CD4-positive, alpha-beta memory T cell (primary cell): ENCODE measurements around the gene ARHGEF4. TPM values are rescaled to one million over a fixed set of nuclear protein-coding genes. Genes with fewer than 3 reads are reported as not detected.
A peak's percentile ranks its signal among the peaks of the same experiment; 100 is the strongest.

ENCODE experiments used
- CTCF ChIA-PET: fragments of 350-600 bp; sonication (Branson Sonifier 250); formaldehyde crosslinking; loops from one replicate; lab custom pipeline; 2021; ENCODE audit warnings: inconsistent platforms; ENCODE audit not compliant: partially characterized antibody; lab: Charles Lee
- POLR2A ChIA-PET: fragments of 350-600 bp; sonication (Branson Sonifier 250); formaldehyde crosslinking; loops from one replicate; lab custom pipeline; 2021; ENCODE audit not compliant: partially characterized antibody; lab: Charles Lee
- DNase-seq, 5 donors: peaks; one replicate each; pipeline versions ENCODE4 v3.0.0 to v3.0.0-alpha.2; 2020 to 2022; ENCODE audit warnings: mixed read lengths in 1 of 5
- H3K27ac ChIP-seq: one replicate; pipeline ENCODE4 v1.7.0; 2013; ENCODE audit warnings: low read depth, low read length
- H3K27me3 ChIP-seq: 2 replicates; pipeline ENCODE4 v1.7.0; 2013; ENCODE audit warnings: mild to moderate bottlenecking, low read length, moderate library complexity; ENCODE audit not compliant: insufficient read depth
- H3K36me3 ChIP-seq: 2 replicates; pipeline ENCODE4 v1.7.0; 2013; ENCODE audit warnings: mild to moderate bottlenecking, low read length, moderate library complexity; ENCODE audit not compliant: insufficient read depth
- H3K4me1 ChIP-seq: 2 replicates; pipeline ENCODE4 v1.7.0; 2013; ENCODE audit warnings: mild to moderate bottlenecking, low read length, moderate library complexity; ENCODE audit not compliant: insufficient read depth
- H3K4me3 ChIP-seq, 2 donors: one replicate each; pipeline ENCODE4 v1.7.0; 2013; ENCODE audit warnings: low read length in 2 of 2, mild to moderate bottlenecking in 1 of 2
- H3K9me3 ChIP-seq, 2 donors: one replicate each; pipeline ENCODE4 v1.7.0; 2013; ENCODE audit warnings: low read length in 2 of 2, control low read depth in 1 of 2; ENCODE audit not compliant: control insufficient read depth in 1 of 2
- H3K27ac Mint-ChIP-seq, 7 donors: one replicate each; pipeline ENCODE4 v1.8.0; 2020 to 2021; ENCODE audit warnings: mixed read lengths in 7 of 7, mild to moderate bottlenecking in 6 of 7, inconsistent platforms in 3 of 7, moderate library complexity in 3 of 7
- H3K27me3 Mint-ChIP-seq, 2 donors: one replicate each; pipeline ENCODE4 v1.8.0; 2020 to 2021; ENCODE audit warnings: mixed read lengths in 2 of 2
- H3K36me3 Mint-ChIP-seq, 2 donors: one replicate each; pipeline ENCODE4 v1.8.0; 2020 to 2021; ENCODE audit warnings: mixed read lengths in 2 of 2, inconsistent platforms in 1 of 2, mild to moderate bottlenecking in 1 of 2
- H3K4me1 Mint-ChIP-seq, 4 donors: one replicate each; pipeline ENCODE4 v1.8.0; 2020 to 2021; ENCODE audit warnings: mixed read lengths in 4 of 4, mild to moderate bottlenecking in 1 of 4
- H3K4me3 Mint-ChIP-seq, 8 donors: one replicate each; pipeline ENCODE4 v1.8.0; 2020 to 2021; ENCODE audit warnings: mixed read lengths in 8 of 8, mild to moderate bottlenecking in 7 of 8, moderate library complexity in 6 of 8, inconsistent platforms in 3 of 8
- H3K9me3 Mint-ChIP-seq, 8 donors: one replicate each; pipeline ENCODE4 v1.8.0; 2020 to 2021; ENCODE audit warnings: mixed read lengths in 8 of 8, mild to moderate bottlenecking in 5 of 8, inconsistent platforms in 3 of 8, moderate library complexity in 1 of 8
- intact Hi-C: fragments of 100-400 bp; cut with micrococcal nuclease; formaldehyde crosslinking; loops from one replicate; pipeline ENCODE4 v1.15.1; 2023
- polyA plus RNA-seq, 2 donors: library from polyadenylated mRNA; unstranded; fragments of 300-500 nt; fragmentation: Illumina TruSeq; gene quantifications; one replicate each; pipeline ENCODE4 v1.2.3, GENCODE V29; 2021
- total RNA-seq, 2 experiments: library from RNA; stranded (reverse); gene quantifications; one replicate each; pipeline ENCODE4 v1.2.3, GENCODE V29; 2021

ARHGEF4 gene
- total RNA-seq, result 1 to 10 TPM; 2.5 to 2.6 TPM
- 1 to 10 TPM; 1.4 to 1.7 TPM for polyA plus RNA-seq

DNA sequence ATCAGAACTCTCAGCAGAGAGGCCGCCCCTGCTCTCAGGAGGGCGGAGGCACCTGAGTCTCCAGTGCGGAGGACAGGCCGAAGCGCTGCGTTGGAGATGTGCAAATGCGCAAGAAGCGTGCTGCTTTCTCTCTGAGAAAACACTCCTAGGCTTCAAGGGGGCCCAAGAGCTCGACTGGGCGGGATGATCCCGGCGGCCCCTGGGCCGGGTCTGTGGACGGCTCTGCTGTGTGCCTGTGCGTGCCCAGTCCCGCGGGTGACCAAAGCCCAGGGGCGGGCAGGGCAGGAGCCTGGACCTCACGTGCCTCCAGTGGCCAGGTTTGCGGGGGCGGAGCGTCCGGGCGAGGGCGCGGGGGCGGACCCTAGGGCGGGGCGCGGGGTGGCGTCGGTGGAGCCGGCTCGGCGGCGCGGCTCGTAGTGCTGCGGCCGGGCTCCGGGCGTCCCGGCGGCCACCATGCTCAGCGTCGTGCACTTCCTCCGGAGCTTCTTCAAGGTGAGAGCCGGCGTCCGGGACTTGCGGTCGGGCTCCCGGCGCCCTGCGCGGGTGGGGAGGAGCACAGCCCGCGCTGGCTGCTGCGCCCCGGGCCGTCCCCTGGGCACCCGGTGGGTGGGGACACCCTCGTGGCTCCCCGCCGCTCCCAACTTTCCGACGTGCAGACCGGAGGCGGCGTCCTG lies at the start of gene ARHGEF4:
Gene ARHGEF4 (plus strand): TSS at position 414 of the 674 bp plus-strand sequence. CDS start 40 bp downstream, at position 454.
- Mint-ChIP-seq H3K4me1 (no peaks in the 10 kb centered on the region), H3K4me3 (peak within 1 kb of the TSS in 6 of 8 donors; percentile 20 to 70 (median 37)), H3K27ac (no peak within 1 kb of the TSS), H3K36me3 (no peaks in the 10 kb centered on the region), H3K9me3 (no peaks in the 10 kb centered on the region), H3K27me3 (peaks cover 13 to 21% of the 10 kb centered on the region in 2 donors)
- ChIA-PET POLR2A (no interaction called here), CTCF (no interaction called here)
- Histone ChIP-seq H3K36me3 (no peaks in the 10 kb centered on the region), H3K4me1 (no peaks in the 10 kb centered on the region), H3K9me3 (no peaks in the 10 kb centered on the region), H3K4me3 (no peak within 1 kb of the TSS), H3K27me3 (no peaks in the 10 kb centered on the region), H3K27ac (no peak within 1 kb of the TSS)
- intact Hi-C loops, result no loop called here
- peak in 1 of 5 donors; percentile 50 for DNase-seq

GRCh38 chr2:130787841-130788240 lies 48.9 kb upstream of the ARHGEF4 start:
- no peaks in the 10 kb centered on the region for H3K4me1 ChIP-seq
- no peaks in the 10 kb centered on the region for H3K9me3 ChIP-seq
- no peaks in the 10 kb centered on the region for H3K27me3 ChIP-seq
- Mint-ChIP-seq H3K4me1 (no peaks in the 10 kb centered on the region), H3K4me3 (no peak overlapping the region), H3K36me3 (no peaks in the 10 kb centered on the region), H3K27me3 (peaks cover 2 to 5% of the 10 kb centered on the region in 2 donors), H3K9me3 (peaks cover 0 to 2% (median 0%) of the 10 kb centered on the region in 8 donors), H3K27ac (no peak overlapping the region)
- intact Hi-C loops, result no loop called here
- no peaks in the 10 kb centered on the region for H3K36me3 ChIP-seq
- ChIA-PET POLR2A (no interaction called here), CTCF (no interaction called here)
- H3K27ac ChIP-seq, result no peak overlapping the region
- no peak for DNase-seq
- H3K4me3 ChIP-seq, result no peak overlapping the region

- Mint-ChIP-seq H3K4me1 (no peaks in the 10 kb centered on the region), H3K27ac (no peak overlapping the region), H3K4me3 (no peak overlapping the region), H3K27me3 (peaks cover 2% of the 10 kb centered on the region in 2 donors), H3K36me3 (no peaks in the 10 kb centered on the region), H3K9me3 (no peaks in the 10 kb centered on the region)
- Histone ChIP-seq H3K4me1 (no peaks in the 10 kb centered on the region), H3K27me3 (no peaks in the 10 kb centered on the region), H3K4me3 (no peak overlapping the region), H3K27ac (no peak overlapping the region), H3K9me3 (no peaks in the 10 kb centered on the region), H3K36me3 (no peaks in the 10 kb centered on the region)
- ChIA-PET CTCF (interaction anchor here (1.0 to 1.9 kb wide), 2 partner anchors 12 to 83 kb away, joined by 3 to 9 read pairs; no protein-coding TSS in a partner anchor), POLR2A (no interaction called here)
- intact Hi-C loops, result no loop called here
- no peak for DNase-seq
These were observed 46.4 kb upstream of the ARHGEF4 start for GRCh38 chr2:130790312-130790711.

GRCh38 chr2:130790804-130791616 lies 45.7 kb upstream of the ARHGEF4 start:
- Mint-ChIP-seq H3K4me3 (no peak overlapping the region), H3K27ac (peak overlapping the region in 2 of 7 donors; percentile 36 to 81), H3K9me3 (no peaks in the 10 kb centered on the region), H3K36me3 (no peaks in the 10 kb centered on the region), H3K4me1 (no peaks in the 10 kb centered on the region), H3K27me3 (peaks cover 2% of the 10 kb centered on the region in 2 donors)
- no peaks in the 10 kb centered on the region for H3K27me3 ChIP-seq
- POLR2A ChIA-PET, result no interaction called here
- no peaks in the 10 kb centered on the region for H3K36me3 ChIP-seq
- H3K9me3 ChIP-seq, result no peaks in the 10 kb centered on the region
- CTCF ChIA-PET, result interaction anchor here (1.0 to 1.9 kb wide), 2 partner anchors 11 to 83 kb away, joined by 3 to 9 read pairs; no protein-coding TSS in a partner anchor
- no peak for DNase-seq
- intact Hi-C loops, result no loop called here
- no peak overlapping the region for H3K4me3 ChIP-seq
- no peak overlapping the region for H3K27ac ChIP-seq
- no peaks in the 10 kb centered on the region for H3K4me1 ChIP-seq

GRCh38 chr2:130791617-130791939 lies 45.1 kb upstream of the ARHGEF4 start:
- no peaks in the 10 kb centered on the region for H3K36me3 Mint-ChIP-seq
- H3K27ac Mint-ChIP-seq, result no peak overlapping the region
- Histone ChIP-seq H3K4me3 (no peak overlapping the region), H3K9me3 (no peaks in the 10 kb centered on the region), H3K27me3 (no peaks in the 10 kb centered on the region), H3K36me3 (no peaks in the 10 kb centered on the region), H3K27ac (no peak overlapping the region), H3K4me1 (no peaks in the 10 kb centered on the region)
- intact Hi-C loops, result no loop called here
- DNase-seq, result no peak
- H3K4me3 Mint-ChIP-seq, result no peak overlapping the region
- CTCF ChIA-PET, result interaction anchor here (1.9 kb wide), 1 partner anchor 82 kb away, joined by 9 read pairs; no protein-coding TSS in a partner anchor
- H3K27me3 Mint-ChIP-seq, result peaks cover 2% of the 10 kb centered on the region in 2 donors
- no peaks in the 10 kb centered on the region for H3K4me1 Mint-ChIP-seq
- H3K9me3 Mint-ChIP-seq, result no peaks in the 10 kb centered on the region
- POLR2A ChIA-PET, result no interaction called here

DNA sequence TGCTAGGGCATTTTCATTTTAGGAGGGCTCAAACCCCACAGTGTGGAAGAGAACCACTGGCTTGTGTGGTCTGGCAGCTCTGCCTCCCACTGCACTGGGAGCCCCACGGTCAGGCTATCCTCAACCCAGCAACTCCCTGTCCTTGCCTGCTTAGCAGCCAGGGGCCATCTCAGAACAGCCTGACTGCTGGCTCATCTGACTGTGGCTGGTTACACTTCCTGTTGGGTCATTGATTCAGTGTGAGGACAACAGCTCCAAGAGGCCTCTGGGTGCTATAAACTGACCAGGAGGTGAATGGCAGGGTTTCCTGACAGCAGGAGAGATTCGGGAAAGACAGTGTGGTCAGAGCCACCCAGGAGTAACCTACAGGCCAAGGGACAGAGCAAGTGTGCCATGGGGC lies 41.3 kb upstream of the ARHGEF4 start:
- no peak overlapping the region for H3K27ac ChIP-seq
- Mint-ChIP-seq H3K36me3 (no peaks in the 10 kb centered on the region), H3K4me3 (no peak overlapping the region), H3K4me1 (peaks cover 0 to 7% (median 1%) of the 10 kb centered on the region in 4 donors), H3K27ac (no peak overlapping the region), H3K9me3 (no peaks in the 10 kb centered on the region), H3K27me3 (peaks cover 0 to 2% of the 10 kb centered on the region in 2 donors)
- no peaks in the 10 kb centered on the region for H3K36me3 ChIP-seq
- DNase-seq, result no peak
- H3K4me3 ChIP-seq, result no peak overlapping the region
- intact Hi-C loops, result loop anchor here (5.0 kb wide), 1 partner anchor 613 kb away; the partner anchor contains the start of genes MZT2B and SMPD4
- CTCF ChIA-PET, result interaction anchor here (1.4 to 11.8 kb wide), 3 partner anchors 77 to 246 kb away, joined by 4 to 318 read pairs (median 80); no protein-coding TSS in a partner anchor
- H3K9me3 ChIP-seq, result no peaks in the 10 kb centered on the region
- POLR2A ChIA-PET, result no interaction called here
- H3K27me3 ChIP-seq, result no peaks in the 10 kb centered on the region
- peaks cover 9% of the 10 kb centered on the region for H3K4me1 ChIP-seq

DNA sequence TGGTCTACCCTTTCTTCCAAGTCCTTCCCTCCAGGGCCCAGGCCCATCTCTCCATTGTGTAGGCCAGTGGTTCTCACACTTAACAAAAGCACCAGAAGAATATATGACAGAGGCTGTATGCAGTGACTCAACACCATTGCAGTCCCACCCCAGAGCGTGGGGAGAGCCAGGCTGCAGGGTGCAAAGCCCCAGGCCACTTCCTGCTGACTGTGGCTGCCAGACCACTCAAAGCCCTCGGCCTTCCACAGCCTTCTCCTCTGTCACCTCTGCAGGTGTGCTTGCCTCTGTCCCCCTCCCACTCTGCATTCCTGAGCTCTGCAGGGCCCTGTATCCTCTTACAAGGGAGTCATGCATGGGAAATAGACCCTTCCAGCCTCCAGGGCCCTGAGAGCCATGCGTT lies 40.4 kb upstream of the ARHGEF4 start:
- Mint-ChIP-seq H3K36me3 (no peaks in the 10 kb centered on the region), H3K4me1 (peaks cover 0 to 7% (median 1%) of the 10 kb centered on the region in 4 donors), H3K27ac (no peak overlapping the region), H3K4me3 (peak overlapping the region in 6 of 8 donors; percentile 29 to 71 (median 54)), H3K27me3 (peaks cover 0 to 2% of the 10 kb centered on the region in 2 donors), H3K9me3 (no peaks in the 10 kb centered on the region)
- H3K9me3 ChIP-seq, result no peaks in the 10 kb centered on the region
- no peaks in the 10 kb centered on the region for H3K36me3 ChIP-seq
- intact Hi-C loops, result loop anchor here (5.0 kb wide), 1 partner anchor 614 kb away; the partner anchor contains the start of genes MZT2B and SMPD4
- H3K4me1 ChIP-seq, result peaks cover 9% of the 10 kb centered on the region
- POLR2A ChIA-PET, result no interaction called here
- DNase-seq, result no peak
- no peak overlapping the region for H3K27ac ChIP-seq
- H3K4me3 ChIP-seq, result no peak overlapping the region
- CTCF ChIA-PET, result interaction anchor here (1.4 to 11.8 kb wide), 5 partner anchors 30 to 245 kb away, joined by 4 to 318 read pairs (median 21); no protein-coding TSS in a partner anchor
- H3K27me3 ChIP-seq, result no peaks in the 10 kb centered on the region
